ENCODE results near the gene PNMT.

PNMT gene

GRCh38 chr17:39636587-39636926 lies 31.7 kb upstream of the PNMT start:
- Histone ChIP-seq H3K4me3 (replicated peaks; ENCODE audit: low read depth, low read length) (peak overlapping the region; percentile 79), H3K27me3 (replicated peaks; ENCODE audit: control insufficient read depth, insufficient read depth, low read length) (no peaks in the 10 kb centered on the region), H3K36me3 (ENCODE audit: control insufficient read depth, insufficient read depth, low read length) (no peaks in the 10 kb centered on the region)
- no peak for TF ChIP-seq CTCF (IDR thresholded peaks at IDR 0.05; ENCODE audit: insufficient read depth, low read length, poor library complexity, severe bottlenecking)
- no peak for DNase-seq (ENCODE audit: extremely low read depth, insufficient read length)

GRCh38 chr17:39636927-39637736 lies 31.1 kb upstream of the PNMT start, which contains the start of gene STARD3:
Gene STARD3 (plus strand): TSS chr17:39637144. CDS start chr17:39653532, 16,388 bp downstream.
- Histone ChIP-seq H3K36me3 (ENCODE audit: control insufficient read depth, insufficient read depth, low read length) (no peaks in the 10 kb centered on the region), H3K27me3 (replicated peaks; ENCODE audit: control insufficient read depth, insufficient read depth, low read length) (no peaks in the 10 kb centered on the region), H3K4me3 (replicated peaks; ENCODE audit: low read depth, low read length) (peak within 1 kb of the TSS; percentile 79)
- DNase-seq (ENCODE audit: extremely low read depth, insufficient read length), result peak; percentile 93
- TF ChIP-seq CTCF (IDR thresholded peaks at IDR 0.05; ENCODE audit: insufficient read depth, low read length, poor library complexity, severe bottlenecking), result no peak

- Histone ChIP-seq H3K36me3 (ENCODE audit: control insufficient read depth, insufficient read depth, low read length) (peaks cover 2% of the 10 kb centered on the region; the same call in 1 of the 2 replicates), H3K4me3 (replicated peaks; ENCODE audit: low read depth, low read length) (peak overlapping the region; percentile 79), H3K27me3 (replicated peaks; ENCODE audit: control insufficient read depth, insufficient read depth, low read length) (no peaks in the 10 kb centered on the region)
- no peak for DNase-seq (ENCODE audit: extremely low read depth, insufficient read length)
- TF ChIP-seq CTCF (IDR thresholded peaks at IDR 0.05; ENCODE audit: insufficient read depth, low read length, poor library complexity, severe bottlenecking), result no peak
Observed at GRCh38 chr17:39638317-39638716, 29.9 kb upstream of the PNMT start.

GRCh38 chr17:39639043-39639442 lies 29.2 kb upstream of the PNMT start:
- Histone ChIP-seq H3K27me3 (replicated peaks; ENCODE audit: control insufficient read depth, insufficient read depth, low read length) (no peaks in the 10 kb centered on the region), H3K36me3 (ENCODE audit: control insufficient read depth, insufficient read depth, low read length) (peaks cover 2% of the 10 kb centered on the region; the same call in 1 of the 2 replicates), H3K4me3 (replicated peaks; ENCODE audit: low read depth, low read length) (no peak overlapping the region)
- TF ChIP-seq CTCF (IDR thresholded peaks at IDR 0.05; ENCODE audit: insufficient read depth, low read length, poor library complexity, severe bottlenecking), result no peak
- DNase-seq (ENCODE audit: extremely low read depth, insufficient read length), result no peak

GRCh38 chr17:39639566-39640458 lies 28.4 kb upstream of the PNMT start:
- no peak for DNase-seq (ENCODE audit: extremely low read depth, insufficient read length)
- H3K27me3 ChIP-seq (replicated peaks; ENCODE audit: control insufficient read depth, insufficient read depth, low read length), result no peaks in the 10 kb centered on the region
- H3K4me3 ChIP-seq (replicated peaks; ENCODE audit: low read depth, low read length), result no peak overlapping the region
- no peak for TF ChIP-seq CTCF (IDR thresholded peaks at IDR 0.05; ENCODE audit: insufficient read depth, low read length, poor library complexity, severe bottlenecking)
- H3K36me3 ChIP-seq (ENCODE audit: control insufficient read depth, insufficient read depth, low read length), result peaks cover 2% of the 10 kb centered on the region; the same call in 1 of the 2 replicates

Data from GM06990 (cell line).